CD4-positive, alpha-beta memory T cell (primary cell): ENCODE data around the gene TBC1D28. TPM values are rescaled to one million over a fixed set of nuclear protein-coding genes. Genes with fewer than 3 reads are reported as not detected.
"Not testable (repeated sequence)": the region's sequence is repeated elsewhere in the genome, so short reads cannot be mapped to it uniquely, and the experiment has no call there.

Source experiments
- CTCF ChIA-PET: fragments of 350-600 bp; sonication (Branson Sonifier 250); formaldehyde crosslinking; loops from one replicate; lab custom pipeline; 2021; ENCODE audit warnings: inconsistent platforms; ENCODE audit not compliant: partially characterized antibody; lab: Charles Lee
- POLR2A ChIA-PET: fragments of 350-600 bp; sonication (Branson Sonifier 250); formaldehyde crosslinking; loops from one replicate; lab custom pipeline; 2021; ENCODE audit not compliant: partially characterized antibody; lab: Charles Lee
- DNase-seq, 5 donors: peaks; one replicate each; pipeline versions ENCODE4 v3.0.0 to v3.0.0-alpha.2; 2020 to 2022; ENCODE audit warnings: mixed read lengths in 1 of 5
- H3K27ac ChIP-seq: one replicate; pipeline ENCODE4 v1.7.0; 2013; ENCODE audit warnings: low read depth, low read length
- H3K27me3 ChIP-seq: 2 replicates; pipeline ENCODE4 v1.7.0; 2013; ENCODE audit warnings: mild to moderate bottlenecking, low read length, moderate library complexity; ENCODE audit not compliant: insufficient read depth
- H3K36me3 ChIP-seq: 2 replicates; pipeline ENCODE4 v1.7.0; 2013; ENCODE audit warnings: mild to moderate bottlenecking, low read length, moderate library complexity; ENCODE audit not compliant: insufficient read depth
- H3K4me1 ChIP-seq: 2 replicates; pipeline ENCODE4 v1.7.0; 2013; ENCODE audit warnings: mild to moderate bottlenecking, low read length, moderate library complexity; ENCODE audit not compliant: insufficient read depth
- H3K4me3 ChIP-seq, 2 donors: one replicate each; pipeline ENCODE4 v1.7.0; 2013; ENCODE audit warnings: low read length in 2 of 2, mild to moderate bottlenecking in 1 of 2
- H3K9me3 ChIP-seq, 2 donors: one replicate each; pipeline ENCODE4 v1.7.0; 2013; ENCODE audit warnings: low read length in 2 of 2, control low read depth in 1 of 2; ENCODE audit not compliant: control insufficient read depth in 1 of 2
- H3K27ac Mint-ChIP-seq, 7 donors: one replicate each; pipeline ENCODE4 v1.8.0; 2020 to 2021; ENCODE audit warnings: mixed read lengths in 7 of 7, mild to moderate bottlenecking in 6 of 7, inconsistent platforms in 3 of 7, moderate library complexity in 3 of 7
- H3K27me3 Mint-ChIP-seq, 2 donors: one replicate each; pipeline ENCODE4 v1.8.0; 2020 to 2021; ENCODE audit warnings: mixed read lengths in 2 of 2
- H3K36me3 Mint-ChIP-seq, 2 donors: one replicate each; pipeline ENCODE4 v1.8.0; 2020 to 2021; ENCODE audit warnings: mixed read lengths in 2 of 2, inconsistent platforms in 1 of 2, mild to moderate bottlenecking in 1 of 2
- H3K4me1 Mint-ChIP-seq, 4 donors: one replicate each; pipeline ENCODE4 v1.8.0; 2020 to 2021; ENCODE audit warnings: mixed read lengths in 4 of 4, mild to moderate bottlenecking in 1 of 4
- H3K4me3 Mint-ChIP-seq, 8 donors: one replicate each; pipeline ENCODE4 v1.8.0; 2020 to 2021; ENCODE audit warnings: mixed read lengths in 8 of 8, mild to moderate bottlenecking in 7 of 8, moderate library complexity in 6 of 8, inconsistent platforms in 3 of 8
- H3K9me3 Mint-ChIP-seq, 8 donors: one replicate each; pipeline ENCODE4 v1.8.0; 2020 to 2021; ENCODE audit warnings: mixed read lengths in 8 of 8, mild to moderate bottlenecking in 5 of 8, inconsistent platforms in 3 of 8, moderate library complexity in 1 of 8
- intact Hi-C: fragments of 100-400 bp; cut with micrococcal nuclease; formaldehyde crosslinking; loops from one replicate; pipeline ENCODE4 v1.15.1; 2023
- polyA plus RNA-seq, 2 donors: library from polyadenylated mRNA; unstranded; fragments of 300-500 nt; fragmentation: Illumina TruSeq; gene quantifications; one replicate each; pipeline ENCODE4 v1.2.3, GENCODE V29; 2021
- total RNA-seq, 2 experiments: library from RNA; stranded (reverse); gene quantifications; one replicate each; pipeline ENCODE4 v1.2.3, GENCODE V29; 2021

Gene TBC1D28
- total and polyA plus RNA-seq, 4 experiments from 2014 or later = not detected

GRCh38 chr17:18667535-18667934, 23.3 kb upstream of the TBC1D28 start:
- H3K4me1 ChIP-seq, H3K9me3 ChIP-seq, intact Hi-C loops, H3K36me3 ChIP-seq, H3K4me3 ChIP-seq, POLR2A ChIA-PET, H3K27me3 Mint-ChIP-seq, H3K27ac Mint-ChIP-seq, H3K27me3 ChIP-seq, CTCF ChIA-PET, DNase-seq, H3K4me3 Mint-ChIP-seq, H3K27ac ChIP-seq, H3K4me1 Mint-ChIP-seq: not testable (repeated sequence)
- Mint-ChIP-seq H3K36me3 (peaks cover 29 to 36% of the 10 kb centered on the region in 2 donors), H3K9me3 (peaks cover 0 to 56% (median 36%) of the 10 kb centered on the region in 8 donors)

GRCh38 chr17:18666326-18666725, 22.1 kb upstream of the TBC1D28 start:
- H3K4me3 ChIP-seq, H3K4me3 Mint-ChIP-seq, H3K27ac Mint-ChIP-seq, H3K4me1 ChIP-seq, H3K27me3 ChIP-seq, H3K27ac ChIP-seq, POLR2A ChIA-PET, intact Hi-C loops, CTCF ChIA-PET, H3K4me1 Mint-ChIP-seq, H3K36me3 ChIP-seq, DNase-seq, H3K27me3 Mint-ChIP-seq: not testable (repeated sequence)
- Mint-ChIP-seq H3K9me3 (peaks cover 0 to 65% (median 45%) of the 10 kb centered on the region in 8 donors), H3K36me3 (peaks cover 26 to 33% of the 10 kb centered on the region in 2 donors)
- H3K9me3 ChIP-seq = peaks cover 0 to 14% of the 10 kb centered on the region in 2 donors

GRCh38 chr17:18661924-18662624, 17.9 kb upstream of the TBC1D28 start:
- H3K27me3 Mint-ChIP-seq, H3K27ac Mint-ChIP-seq, CTCF ChIA-PET, H3K27ac ChIP-seq, H3K4me3 Mint-ChIP-seq, H3K4me3 ChIP-seq, H3K4me1 Mint-ChIP-seq, POLR2A ChIA-PET, H3K27me3 ChIP-seq, DNase-seq, H3K36me3 ChIP-seq, H3K4me1 ChIP-seq, H3K36me3 Mint-ChIP-seq, intact Hi-C loops: not testable (repeated sequence)
- H3K9me3 ChIP-seq = peaks cover 0 to 17% of the 10 kb centered on the region in 2 donors
- peaks cover 0 to 66% (median 39%) of the 10 kb centered on the region in 8 donors for H3K9me3 Mint-ChIP-seq

GRCh38 chr17:18650094-18650493, 5.9 kb upstream of the TBC1D28 start:
- H3K27ac ChIP-seq, H3K4me3 Mint-ChIP-seq, H3K9me3 Mint-ChIP-seq, H3K4me1 ChIP-seq, CTCF ChIA-PET, POLR2A ChIA-PET, H3K36me3 ChIP-seq, H3K36me3 Mint-ChIP-seq, H3K4me3 ChIP-seq, H3K27ac Mint-ChIP-seq, H3K9me3 ChIP-seq, H3K27me3 ChIP-seq, DNase-seq, intact Hi-C loops, H3K4me1 Mint-ChIP-seq: not testable (repeated sequence)
- H3K27me3 Mint-ChIP-seq = peaks cover 3 to 11% of the 10 kb centered on the region in 2 donors

- H3K9me3 Mint-ChIP-seq, H3K27ac Mint-ChIP-seq, POLR2A ChIA-PET, H3K27me3 ChIP-seq, H3K4me3 Mint-ChIP-seq, H3K27ac ChIP-seq, H3K4me3 ChIP-seq, DNase-seq, H3K36me3 ChIP-seq, H3K36me3 Mint-ChIP-seq, intact Hi-C loops, CTCF ChIA-PET, H3K9me3 ChIP-seq, H3K4me1 Mint-ChIP-seq, H3K4me1 ChIP-seq, H3K27me3 Mint-ChIP-seq: not testable (repeated sequence)
Observed at GRCh38 chr17:18643124-18643523, 1.1 kb downstream of the TBC1D28 start.

GRCh38 chr17:18638357-18638756, 5.8 kb downstream of the TBC1D28 start:
- H3K27ac ChIP-seq, H3K4me1 ChIP-seq, H3K27ac Mint-ChIP-seq, H3K36me3 Mint-ChIP-seq, POLR2A ChIA-PET, H3K4me3 Mint-ChIP-seq, H3K4me3 ChIP-seq, H3K36me3 ChIP-seq, DNase-seq, H3K4me1 Mint-ChIP-seq, H3K9me3 ChIP-seq, intact Hi-C loops, H3K9me3 Mint-ChIP-seq, H3K27me3 ChIP-seq: not testable (repeated sequence)
- CTCF ChIA-PET = interaction anchor here (1.1 kb wide), 1 partner anchor 12 kb away, joined by 3 read pairs; no protein-coding TSS in a partner anchor
- peaks cover 5 to 15% of the 10 kb centered on the region in 2 donors for H3K27me3 Mint-ChIP-seq

- DNase-seq, H3K4me1 ChIP-seq, H3K36me3 ChIP-seq, H3K27ac Mint-ChIP-seq, CTCF ChIA-PET, H3K4me3 ChIP-seq, H3K4me3 Mint-ChIP-seq, H3K36me3 Mint-ChIP-seq, POLR2A ChIA-PET, H3K27me3 ChIP-seq, H3K4me1 Mint-ChIP-seq, H3K27ac ChIP-seq, H3K9me3 Mint-ChIP-seq, intact Hi-C loops, H3K9me3 ChIP-seq: not testable (repeated sequence)
- H3K27me3 Mint-ChIP-seq = peaks cover 6 to 15% of the 10 kb centered on the region in 2 donors
Observed at GRCh38 chr17:18636237-18636636, 8.0 kb downstream of the TBC1D28 start.
